Measurements from ENCODE around the gene ABCA9.

GRCh38 chr17:69086641-69087040 is 25.9 kb upstream of the ABCA9 start:
- TF ChIP-seq ZBTB8A (tag by site-specific recombination; IDR thresholded peaks at IDR 0.05) (no peak), SP7 (tag by site-specific recombination; IDR thresholded peaks at IDR 0.05) (no peak), CTCF (tag by site-specific recombination; IDR thresholded peaks at IDR 0.05) (no peak), ZNF19 (tag by site-specific recombination; IDR thresholded peaks at IDR 0.05; ENCODE audit: low read depth) (no peak), ZNF660 (tag by site-specific recombination; IDR thresholded peaks at IDR 0.05) (no peak), ZNF26 (tag by site-specific recombination; IDR thresholded peaks at IDR 0.05) (no peak), ZBTB7A (tag by site-specific recombination; IDR thresholded peaks at IDR 0.05; ENCODE audit: low read depth) (no peak)
